Activated CD8-positive, alpha-beta memory T cell treated with anti-CD3 and anti-CD28 coated beads for 48 hours (primary cell): Measurements from ENCODE around the gene ZSCAN18.
"Not testable (repeated sequence)": the region's sequence is repeated elsewhere in the genome, so short reads cannot be mapped to it uniquely, and the experiment has no call there.

Source experiments
- DNase-seq, 3 experiments: peaks; one replicate each; pipeline ENCODE4 v3.0.0-alpha.2; 2020; ENCODE audit warnings: low read depth in 2 of 3, low spot score in 2 of 3

ZSCAN18 gene, protein sequence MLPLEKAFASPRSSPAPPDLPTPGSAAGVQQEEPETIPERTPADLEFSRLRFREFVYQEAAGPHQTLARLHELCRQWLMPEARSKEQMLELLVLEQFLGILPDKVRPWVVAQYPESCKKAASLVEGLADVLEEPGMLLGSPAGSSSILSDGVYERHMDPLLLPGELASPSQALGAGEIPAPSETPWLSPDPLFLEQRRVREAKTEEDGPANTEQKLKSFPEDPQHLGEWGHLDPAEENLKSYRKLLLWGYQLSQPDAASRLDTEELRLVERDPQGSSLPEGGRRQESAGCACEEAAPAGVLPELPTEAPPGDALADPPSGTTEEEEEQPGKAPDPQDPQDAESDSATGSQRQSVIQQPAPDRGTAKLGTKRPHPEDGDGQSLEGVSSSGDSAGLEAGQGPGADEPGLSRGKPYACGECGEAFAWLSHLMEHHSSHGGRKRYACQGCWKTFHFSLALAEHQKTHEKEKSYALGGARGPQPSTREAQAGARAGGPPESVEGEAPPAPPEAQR

GRCh38 chr19:58097781-58098681 lies at the start of gene ZSCAN18:
Gene ZSCAN18 (minus strand): TSS chr19:58098231. CDS start chr19:58090267, 7,964 bp downstream.
- peak; percentile 87 to 94 (median 92) for DNase-seq

- DNase-seq, result not testable (repeated sequence)
Observed at GRCh38 chr19:58147475-58147874, 49.4 kb upstream of the ZSCAN18 start.

GRCh38 chr19:58145849-58146248 lies 47.8 kb upstream of the ZSCAN18 start:
- no peak for DNase-seq

- DNase-seq, result no peak
Observed at GRCh38 chr19:58134244-58134643, 36.2 kb upstream of the ZSCAN18 start.

GRCh38 chr19:58129284-58129683 lies 31.3 kb upstream of the ZSCAN18 start:
- no peak for DNase-seq

- no peak for DNase-seq
Observed at GRCh38 chr19:58128041-58128685, 30.1 kb upstream of the ZSCAN18 start.

GRCh38 chr19:58123354-58123753 lies 25.3 kb upstream of the ZSCAN18 start:
- DNase-seq, result no peak

DNA sequence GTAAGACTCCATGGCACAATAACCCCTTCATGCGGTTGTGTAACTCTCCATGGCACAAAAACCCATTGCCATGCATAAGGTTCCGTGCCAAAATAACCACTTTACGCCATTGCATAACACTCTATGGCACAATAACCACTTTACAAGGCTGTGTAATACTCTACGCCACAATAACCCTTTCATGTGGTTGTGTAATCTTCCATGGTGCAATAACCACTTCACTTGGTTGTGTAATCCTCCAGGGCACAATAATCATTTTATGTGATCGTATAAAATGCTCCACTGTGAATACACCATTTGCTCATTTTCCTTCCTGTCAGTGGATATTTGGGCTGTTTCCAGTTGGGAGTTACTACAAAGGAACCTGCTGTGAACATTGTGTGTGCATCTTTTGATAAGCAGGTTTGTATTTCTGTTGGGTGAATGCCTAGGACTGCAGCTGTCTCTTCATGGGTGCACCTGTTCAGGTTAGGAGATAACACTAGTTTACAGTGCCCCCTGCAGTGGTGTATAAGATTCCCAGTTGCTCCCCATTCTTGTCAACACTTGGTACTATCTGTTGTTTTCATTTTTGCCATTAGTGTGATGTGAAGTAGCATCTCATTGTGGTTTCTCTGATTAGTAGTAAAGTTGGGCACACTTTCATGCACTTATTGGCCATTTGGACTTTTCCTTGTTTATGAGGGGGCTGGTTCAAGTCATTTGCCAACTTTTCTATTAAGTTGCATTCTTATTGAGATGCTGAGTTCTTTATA lies 21.1 kb upstream of the ZSCAN18 start:
- no peak for DNase-seq

GRCh38 chr19:58117841-58118575 lies 20.0 kb upstream of the ZSCAN18 start:
- no peak for DNase-seq

GRCh38 chr19:58108546-58108817 lies 10.5 kb upstream of the ZSCAN18 start:
- no peak for DNase-seq

GRCh38 chr19:58107778-58108545 lies 9.9 kb upstream of the ZSCAN18 start:
- DNase-seq, result no peak

DNA sequence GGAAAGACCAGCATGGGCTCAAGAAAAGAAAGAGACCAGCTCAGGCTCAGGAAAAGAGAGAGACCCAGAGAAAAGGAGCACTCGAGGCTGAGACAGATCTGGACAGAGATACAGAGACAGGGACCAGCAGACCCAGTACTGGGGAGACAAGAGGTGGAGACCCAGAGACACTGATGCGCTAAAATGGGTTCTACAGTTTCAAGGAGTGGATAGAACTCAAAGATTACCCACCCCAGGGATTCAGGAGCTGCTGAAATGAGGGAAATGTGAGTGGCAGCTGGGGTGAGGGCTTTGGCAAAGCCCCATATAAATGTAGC lies 609 bp upstream of the ZSCAN18 start:
- DNase-seq, result no peak

DNA sequence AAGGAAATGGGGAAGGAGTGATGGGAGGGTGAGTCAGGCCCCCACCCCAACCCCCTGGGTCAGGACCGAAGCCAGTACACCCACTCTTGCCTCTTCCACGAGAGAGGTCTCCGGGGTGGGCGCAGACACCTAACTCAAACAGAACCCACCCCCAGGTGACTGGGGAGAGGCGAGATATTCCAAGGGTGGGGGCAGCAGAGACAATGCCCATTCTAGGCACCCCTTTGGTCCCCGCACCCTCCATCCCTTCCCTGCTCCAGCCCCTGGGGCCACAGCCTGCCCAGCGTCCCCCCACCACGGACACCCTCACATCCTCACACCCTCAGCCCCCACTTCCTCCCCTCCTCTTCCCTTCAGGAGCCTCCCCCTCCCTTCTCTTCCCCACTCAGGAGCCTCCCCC lies 682 bp downstream of the ZSCAN18 start:
- DNase-seq, result no peak

DNA sequence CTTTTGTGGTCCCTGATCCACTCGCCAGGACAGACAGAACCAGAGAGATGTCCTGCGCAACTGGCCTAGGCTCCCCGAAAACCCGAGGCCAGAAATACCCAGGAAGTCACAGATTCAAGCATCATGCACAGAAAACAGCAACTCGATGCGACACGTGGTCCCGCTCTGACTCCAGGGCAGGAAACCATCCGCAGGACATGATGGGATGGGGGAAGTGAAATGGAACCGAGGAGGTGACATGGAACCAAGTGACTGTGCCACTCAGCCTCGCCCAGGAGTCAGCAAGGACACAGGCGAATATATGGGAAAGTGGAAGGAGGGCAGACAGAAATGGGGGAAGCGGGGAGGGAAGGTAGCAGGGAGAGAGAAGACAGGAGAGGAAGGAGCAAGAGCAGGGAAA lies 1.1 kb downstream of the ZSCAN18 start:
- no peak for DNase-seq

DNA sequence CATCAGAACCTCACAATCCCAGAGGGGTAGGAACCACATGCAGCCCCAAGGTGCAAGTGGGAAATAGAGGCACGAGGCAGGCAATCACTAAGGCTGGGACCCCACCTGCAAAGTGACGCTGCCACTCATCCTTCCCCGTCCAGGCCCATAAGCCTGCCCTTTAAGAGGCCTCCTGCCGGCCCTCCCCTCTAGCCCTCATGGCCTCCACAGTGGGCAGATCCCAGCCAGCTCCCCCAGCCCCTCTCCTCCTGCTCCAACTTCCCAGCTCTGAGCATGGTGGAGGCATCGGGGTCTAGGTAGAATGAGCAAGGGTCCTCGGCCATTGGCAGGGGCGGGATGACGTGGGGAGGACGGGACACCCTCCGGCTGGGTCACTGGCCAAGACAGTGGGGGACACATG lies 2.7 kb downstream of the ZSCAN18 start:
- DNase-seq, result no peak

DNA sequence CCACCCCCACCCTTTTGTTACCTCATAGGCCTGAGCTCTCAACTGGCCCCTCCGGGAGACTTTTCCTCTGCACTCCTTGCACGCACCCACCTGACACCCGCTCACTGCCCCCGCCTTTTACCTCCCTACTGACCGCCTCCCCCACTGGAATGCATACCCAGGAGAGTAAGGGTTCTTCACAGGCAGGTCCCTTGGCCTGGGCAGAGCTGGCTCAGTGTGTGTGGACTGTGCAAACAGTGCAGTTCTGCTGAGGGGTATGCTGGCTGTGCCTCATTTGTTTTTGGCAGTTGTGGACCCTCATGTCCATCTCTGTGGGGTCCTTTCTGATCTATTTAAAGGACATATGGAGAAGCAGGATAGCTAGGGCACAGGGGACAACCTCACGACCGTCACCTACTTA lies 5.0 kb downstream of the ZSCAN18 start:
- DNase-seq, result no peak

DNA sequence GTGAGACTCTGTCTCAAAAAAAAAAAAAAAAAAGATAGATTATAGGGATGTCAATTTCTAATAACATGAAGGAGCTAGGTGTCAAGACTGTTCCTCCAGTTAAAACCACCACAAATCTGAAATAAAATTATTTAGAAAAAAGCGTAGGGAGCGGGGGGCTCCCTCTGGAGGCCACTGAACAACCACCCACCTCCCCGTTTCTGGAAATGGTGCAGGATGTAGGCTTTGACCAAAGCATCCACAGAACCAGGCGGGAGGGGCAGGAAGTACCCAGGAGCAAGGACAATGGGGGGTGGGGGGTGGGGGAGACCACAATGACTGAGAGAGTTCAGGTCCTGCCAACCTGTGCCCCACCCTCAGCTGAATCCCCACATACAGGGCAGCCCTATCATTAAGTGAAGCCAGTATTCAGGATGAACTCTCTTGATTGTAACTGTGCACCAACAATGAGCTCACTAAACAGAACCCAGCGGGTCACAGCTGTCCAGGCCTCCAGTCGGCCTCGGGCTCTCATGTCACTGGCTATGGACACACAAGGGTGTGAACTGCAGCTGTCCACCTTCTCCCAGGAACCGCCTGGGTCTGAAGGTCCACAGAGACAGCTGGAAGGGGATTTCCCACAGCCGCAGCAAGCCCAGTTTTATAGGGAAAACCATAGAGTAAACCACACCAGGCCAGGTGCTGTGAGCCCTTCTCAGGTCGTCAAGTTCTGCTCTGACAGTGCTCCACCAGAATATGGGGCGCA lies 6.6 kb downstream of the ZSCAN18 start:
- DNase-seq, result no peak

DNA sequence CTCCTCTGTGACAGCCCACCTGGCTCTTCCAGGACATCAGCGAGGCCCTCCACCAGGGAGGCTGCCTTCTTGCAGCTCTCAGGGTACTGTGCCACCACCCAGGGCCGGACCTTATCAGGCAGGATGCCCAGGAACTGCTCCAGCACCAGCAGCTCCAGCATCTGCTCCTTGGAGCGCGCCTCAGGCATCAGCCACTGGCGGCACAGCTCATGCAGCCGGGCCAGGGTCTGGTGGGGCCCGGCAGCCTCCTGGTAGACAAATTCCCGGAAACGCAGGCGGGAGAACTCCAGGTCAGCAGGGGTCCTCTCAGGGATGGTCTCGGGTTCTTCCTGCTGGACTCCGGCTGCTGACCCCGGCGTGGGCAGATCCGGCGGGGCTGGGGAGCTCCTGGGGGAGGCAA lies 8.2 kb downstream of the ZSCAN18 start:
- DNase-seq, result no peak

- DNase-seq, result no peak
Observed at GRCh38 chr19:58088521-58089052, 9.4 kb downstream of the ZSCAN18 start.
